Stomach (tissue), 9 donors: Measurements from ENCODE around the gene FMO2. TPM values are rescaled to one million over a fixed set of nuclear protein-coding genes. Genes with fewer than 3 reads are reported as not detected.

Experiments used
- DNase-seq, 2 donors: peaks; one replicate each; pipeline versions ENCODE4 v3.0.0 to v3.0.0-alpha.2; 2013 to 2019
- H3K27ac ChIP-seq, 5 donors: fragments of 200-600 bp in 4 of 5; sonication (generic) in 4 of 5; one replicate each; pipeline ENCODE4 v1.5.1; 2013 to 2019; ENCODE audit warnings: mild to moderate bottlenecking in 1 of 5, moderate library complexity in 1 of 5
- H3K27me3 ChIP-seq, 3 donors: fragments of 200-600 bp; sonication (generic); one replicate each; pipeline ENCODE4 v1.5.1; 2017 to 2019; ENCODE audit warnings: mixed run types in 1 of 3
- H3K36me3 ChIP-seq, 4 donors: fragments of 200-600 bp; sonication (generic); 1 replicate in 3 of 4; 2 replicates in 1 of 4; pipeline ENCODE4 v1.5.1; 2016 to 2019
- H3K4me1 ChIP-seq, 4 donors: fragments of 200-600 bp; sonication (generic); one replicate each; pipeline ENCODE4 v1.5.1; 2016 to 2019
- H3K4me3 ChIP-seq, 4 donors: fragments of 200-600 bp; sonication (generic) in 3 of 4; one replicate each; pipeline ENCODE4 v1.5.1; 2016 to 2019; ENCODE audit warnings: mild to moderate bottlenecking in 1 of 4
- H3K9me3 ChIP-seq, 4 donors: fragments of 200-600 bp; sonication (generic); one replicate each; pipeline ENCODE4 v1.5.1; 2016 to 2019
- EP300 ChIP-seq: sonication (generic); formaldehyde crosslinking; IDR thresholded peaks from one replicate; pipeline ENCODE4 v1.6.1; 2017; ENCODE audit warnings: antibody characterized with exemption
- POLR2A ChIP-seq, 4 donors: fragments of 450-650 bp; IDR thresholded peaks; one replicate each; pipeline ENCODE4 v1.6.1; 2016; ENCODE audit warnings: antibody characterized with exemption in 4 of 4, control low read depth in 2 of 4, mild to moderate bottlenecking in 1 of 4, moderate library complexity in 1 of 4
- POLR2AphosphoS5 ChIP-seq, 3 donors: sonication (generic); formaldehyde crosslinking; IDR thresholded peaks; one replicate each; pipeline ENCODE4 v1.6.1; 2016; ENCODE audit warnings: antibody characterized with exemption in 3 of 3
- WGBS, 5 donors: extraction: QIAGEN DNeasy Blood & Tissue Kit in 3 of 5; methylation state at CpG; one replicate each; pipeline versions ENCODE4 v1.1.5 to v1.1.7; 2013 to 2018; 5-methylcytosine and 5-hydroxymethylcytosine counted together
- intact Hi-C: fragments of 100-400 bp; cut with DNase I; formaldehyde crosslinking; loops from one replicate; pipeline ENCODE4 v1.15.1; 2023; ENCODE audit warnings: low total_unique reads
- polyA plus RNA-seq, 3 donors: library from polyadenylated mRNA; stranded (reverse); fragments of 200-250 nt; gene quantifications; one replicate each; pipeline ENCODE4 v1.2.3, GENCODE V29; 2013
- total RNA-seq, 5 donors: library from RNA; depleted of rRNA; stranded (reverse); fragments of >200 nt; gene quantifications; one replicate each; pipeline versions ENCODE4 v1.1.0 to v1.2.3, GENCODE V29; 2014 to 2016
- TF ChIP-seq, protein P1 (sequence below), 7 experiments: fragments of 450-650 bp in 4 of 7; fragments of 200-600 bp in 3 of 7; sonication (generic) in 3 of 7; IDR thresholded peaks; one replicate each; pipeline ENCODE4 v1.5.1; 2016 to 2019; ENCODE audit warnings: antibody characterized with exemption in 7 of 7, control low read depth in 2 of 7, mild to moderate bottlenecking in 1 of 7
- donor health status: healthy with polysubstance abuse.
- donor health status: Bipolar disorder and iron deficiency.
- donor health status: healthy.

The FMO2 gene
- total and polyA plus RNA-seq, 8 donors: 2.8 to 47.3 (median 5.8) TPM; not detected in 1

GRCh38 chr1:171243878-171244277 lies 58.8 kb downstream of the FMO2 start:
- 81 to 89% (median 87%) methylated on average over 4 of the region's 4 CpGs for WGBS, 5 donors
- intact Hi-C loops: loop anchor here (10.0 kb wide), 1 partner anchor 61 kb away; no protein-coding TSS in a partner anchor

GRCh38 chr1:171245458-171246064 lies 60.5 kb downstream of the FMO2 start:
- Histone ChIP-seq H3K36me3 (no peaks in the 10 kb centered on the region), H3K4me1 (no peaks in the 10 kb centered on the region), H3K27ac (no peak overlapping the region), H3K4me3 (no peak overlapping the region), H3K9me3 (no peaks in the 10 kb centered on the region), H3K27me3 (no peaks in the 10 kb centered on the region)
- intact Hi-C loops: loop anchor here (10.0 kb wide), 1 partner anchor 59 kb away; no protein-coding TSS in a partner anchor
- DNase-seq: peak in 1 of 2 donors; percentile 69
- WGBS, 5 donors: 37 to 40% (median 39%) methylated on average over 6 of the region's 6 CpGs
- TF ChIP-seq POLR2AphosphoS5 (IDR thresholded peaks at IDR 0.05): no peak
- TF ChIP-seq, protein P1, sequence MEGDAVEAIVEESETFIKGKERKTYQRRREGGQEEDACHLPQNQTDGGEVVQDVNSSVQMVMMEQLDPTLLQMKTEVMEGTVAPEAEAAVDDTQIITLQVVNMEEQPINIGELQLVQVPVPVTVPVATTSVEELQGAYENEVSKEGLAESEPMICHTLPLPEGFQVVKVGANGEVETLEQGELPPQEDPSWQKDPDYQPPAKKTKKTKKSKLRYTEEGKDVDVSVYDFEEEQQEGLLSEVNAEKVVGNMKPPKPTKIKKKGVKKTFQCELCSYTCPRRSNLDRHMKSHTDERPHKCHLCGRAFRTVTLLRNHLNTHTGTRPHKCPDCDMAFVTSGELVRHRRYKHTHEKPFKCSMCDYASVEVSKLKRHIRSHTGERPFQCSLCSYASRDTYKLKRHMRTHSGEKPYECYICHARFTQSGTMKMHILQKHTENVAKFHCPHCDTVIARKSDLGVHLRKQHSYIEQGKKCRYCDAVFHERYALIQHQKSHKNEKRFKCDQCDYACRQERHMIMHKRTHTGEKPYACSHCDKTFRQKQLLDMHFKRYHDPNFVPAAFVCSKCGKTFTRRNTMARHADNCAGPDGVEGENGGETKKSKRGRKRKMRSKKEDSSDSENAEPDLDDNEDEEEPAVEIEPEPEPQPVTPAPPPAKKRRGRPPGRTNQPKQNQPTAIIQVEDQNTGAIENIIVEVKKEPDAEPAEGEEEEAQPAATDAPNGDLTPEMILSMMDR (IDR thresholded peaks at IDR 0.05): peak in 5 of 7 experiments; percentile 42 to 69 (median 64)

More at GRCh38 chr1:171243878-171244277, 58.8 kb downstream of the FMO2 start:
- Histone ChIP-seq H3K27ac (no peak overlapping the region), H3K4me3 (no peak overlapping the region), H3K27me3 (no peaks in the 10 kb centered on the region), H3K36me3 (no peaks in the 10 kb centered on the region), H3K4me1 (no peaks in the 10 kb centered on the region), H3K9me3 (peaks cover 0 to 6% (median 3%) of the 10 kb centered on the region in 4 donors)
- DNase-seq: no peak
- TF ChIP-seq POLR2A (IDR thresholded peaks at IDR 0.05) (no peak), EP300 (no peak), POLR2AphosphoS5 (IDR thresholded peaks at IDR 0.05) (no peak)
- TF ChIP-seq, protein P1 (IDR thresholded peaks at IDR 0.05): no peak

- peaks cover 0 to 16% (median 13%) of the 10 kb centered on the region in 4 donors for H3K4me1 ChIP-seq
- TF ChIP-seq, protein P1 (IDR thresholded peaks at IDR 0.05): no peak
- TF ChIP-seq POLR2AphosphoS5 (IDR thresholded peaks at IDR 0.05): no peak
- TF ChIP-seq EP300: no peak
- TF ChIP-seq POLR2A (IDR thresholded peaks at IDR 0.05): no peak
- DNase-seq: no peak
- H3K27me3 ChIP-seq: peaks cover 0 to 14% (median 4%) of the 10 kb centered on the region in 3 donors
- H3K27ac ChIP-seq: no peak overlapping the region
- no peaks in the 10 kb centered on the region for H3K9me3 ChIP-seq
- intact Hi-C loops: loop anchor here (10.0 kb wide), 1 partner anchor 57 kb away; no protein-coding TSS in a partner anchor
- 81 to 94% (median 89%) methylated on average over 4 of the region's 4 CpGs for WGBS, 5 donors
- no peaks in the 10 kb centered on the region for H3K36me3 ChIP-seq
- H3K4me3 ChIP-seq: no peak overlapping the region
Measured at GRCh38 chr1:171247501-171247900, 62.4 kb downstream of the FMO2 start.

GRCh38 chr1:171248302-171248701 lies 63.2 kb downstream of the FMO2 start, which contains the start of gene FMO1:
Gene FMO1, plus strand, starts transcription at chr1:171248494. Its CDS starts 9,594 bp downstream, at chr1:171258088.
- H3K4me3 ChIP-seq: no peak within 1 kb of the TSS
- peaks cover 0 to 18% (median 13%) of the 10 kb centered on the region in 4 donors for H3K4me1 ChIP-seq
- no peak for DNase-seq
- no peaks in the 10 kb centered on the region for H3K9me3 ChIP-seq
- H3K36me3 ChIP-seq: no peaks in the 10 kb centered on the region
- H3K27me3 ChIP-seq: peaks cover 0 to 17% (median 4%) of the 10 kb centered on the region in 3 donors
- TF ChIP-seq EP300: no peak
- TF ChIP-seq, protein P1 (IDR thresholded peaks at IDR 0.05): no peak
- TF ChIP-seq POLR2AphosphoS5 (IDR thresholded peaks at IDR 0.05): no peak
- no peak for TF ChIP-seq POLR2A (IDR thresholded peaks at IDR 0.05)
- 21 to 45% (median 38%) methylated on average over 4 of the region's 4 CpGs for WGBS, 5 donors
- no peak within 1 kb of the TSS for H3K27ac ChIP-seq
- intact Hi-C loops: loop anchor here (10.0 kb wide), 1 partner anchor 56 kb away; no protein-coding TSS in a partner anchor
